ENCODE results near the gene ZNF528.

The ZNF528 gene

DNA sequence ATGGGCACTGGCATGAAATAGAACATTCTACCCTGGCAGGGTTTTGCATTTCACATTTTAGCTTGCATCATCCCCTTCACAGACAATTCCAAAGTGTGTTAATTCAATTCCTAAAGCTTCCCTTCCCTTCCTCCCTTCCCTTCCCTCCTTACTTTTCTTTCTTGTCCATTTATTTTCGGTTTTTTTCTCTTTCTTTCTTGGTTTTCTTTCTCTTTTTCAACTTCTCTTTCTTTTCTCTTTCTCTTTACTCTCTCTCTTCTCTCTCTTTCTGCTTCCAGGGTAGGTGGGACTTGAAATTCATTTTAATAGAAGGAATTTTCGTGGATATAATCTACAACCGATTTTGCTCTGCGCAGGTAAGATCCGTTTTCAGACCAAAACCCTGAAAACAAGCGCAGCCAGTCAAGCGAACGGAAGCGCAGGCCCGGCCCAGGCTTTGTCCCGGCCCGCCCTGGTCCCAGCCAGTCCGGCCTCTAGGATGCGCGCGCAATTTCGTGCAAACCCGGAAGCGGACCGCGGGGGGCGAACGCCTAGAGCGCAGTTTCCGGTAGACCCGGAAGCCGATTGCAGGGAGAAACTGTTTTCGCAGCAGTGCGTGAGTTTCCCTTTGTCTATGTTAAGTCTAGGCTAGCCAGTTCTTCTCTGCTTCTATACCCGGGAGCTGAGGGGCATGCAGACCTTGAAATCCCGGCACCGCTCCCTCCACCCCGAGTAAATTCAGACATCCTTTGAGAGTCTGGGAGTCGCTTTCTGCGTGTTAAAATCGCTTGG lies at the start of gene ZNF528:
ZNF528 (plus strand) TSS at position 540 of the 771 bp plus-strand sequence. CDS start 4,165 bp downstream, outside the sequence.
- DNase-seq (ENCODE audit: low read depth in 1 of 2, low spot score in 1 of 2), result peak; percentile 88 to 93

DNA sequence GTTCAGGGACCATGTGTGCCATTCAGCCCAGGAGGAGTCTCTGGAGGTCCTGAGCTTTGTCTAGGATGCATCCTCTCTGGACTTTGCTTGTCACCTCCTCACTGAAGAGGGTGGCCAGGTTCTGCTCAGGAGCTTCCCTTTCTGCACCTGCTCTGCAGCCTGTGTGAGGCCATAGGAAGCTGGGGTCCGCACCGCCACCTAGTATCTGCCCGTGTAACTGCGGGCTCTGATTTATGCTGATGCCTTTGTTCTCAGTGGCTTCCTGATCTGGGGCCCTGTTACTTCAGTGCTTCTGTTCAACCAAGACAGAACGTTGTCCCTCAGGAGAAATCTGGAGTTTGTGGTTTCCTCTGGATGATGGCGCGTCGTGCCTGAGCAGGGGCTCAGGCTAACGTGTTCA lies 46.1 kb upstream of the ZNF528 start:
- DNase-seq (ENCODE audit: low read depth in 1 of 2, low spot score in 1 of 2), result no peak

DNA sequence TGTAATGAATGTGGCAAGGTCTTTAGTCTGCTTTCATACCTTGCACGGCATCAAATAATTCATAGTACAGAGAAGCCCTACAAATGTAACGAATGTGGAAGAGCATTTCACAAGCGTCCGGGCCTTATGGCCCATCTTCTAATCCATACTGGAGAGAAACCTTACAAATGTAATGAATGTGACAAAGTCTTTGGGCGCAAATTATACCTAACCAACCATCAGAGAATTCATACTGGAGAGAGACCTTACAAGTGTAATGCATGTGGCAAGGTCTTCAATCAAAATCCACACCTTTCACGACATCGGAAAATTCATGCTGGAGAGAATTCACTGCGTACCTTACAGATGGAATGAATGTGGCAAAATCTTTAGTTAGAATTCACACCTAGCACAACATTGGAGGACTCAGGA lies 31.2 kb upstream of the ZNF528 start:
- DNase-seq (ENCODE audit: low read depth in 1 of 2, low spot score in 1 of 2), result no peak

DNA sequence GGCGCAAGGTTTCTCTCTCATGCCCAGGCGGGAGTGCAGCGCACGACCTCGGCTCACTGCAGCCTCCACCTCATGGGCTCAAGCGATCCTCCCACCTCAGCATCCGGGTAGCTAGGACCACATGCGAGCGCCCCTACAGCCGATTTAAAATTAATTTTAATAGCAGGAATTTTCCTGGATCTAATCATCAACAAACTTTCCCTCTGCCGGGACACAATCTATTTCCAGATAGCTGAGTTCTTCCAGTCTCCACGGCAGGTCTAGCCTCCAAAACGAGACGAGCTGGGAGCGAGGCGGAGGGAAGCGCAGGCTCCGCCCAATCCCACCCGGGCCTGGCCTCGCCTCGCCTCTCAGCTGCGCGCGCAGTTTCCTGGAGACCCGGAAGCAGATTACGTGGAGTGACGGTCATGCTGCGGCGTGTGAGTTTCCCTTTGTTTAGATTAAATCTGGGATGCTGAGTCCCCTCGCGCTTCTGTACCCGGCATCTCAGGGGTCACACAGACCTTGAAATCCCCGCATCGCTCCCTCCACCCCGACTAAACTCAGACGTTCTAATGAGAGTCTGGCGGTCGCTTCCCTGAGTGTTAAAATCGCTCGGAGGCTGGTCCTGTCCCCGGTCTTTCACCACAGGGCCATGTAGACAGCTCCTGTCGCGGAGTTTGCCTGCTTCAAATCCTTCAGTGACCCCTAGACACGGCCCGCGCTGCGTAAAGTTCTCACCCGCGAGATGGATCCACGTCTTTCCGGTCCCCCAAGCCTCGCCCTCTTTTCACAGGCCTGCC lies 27.9 kb upstream of the ZNF528 start, which contains the start of gene ZNF880:
ZNF880 (plus strand) TSS at position 365 of the 782 bp plus-strand sequence; CDS start at position 408, 43 bp downstream.
- DNase-seq (ENCODE audit: low read depth in 1 of 2, low spot score in 1 of 2), result peak; percentile 81 to 84

DNA sequence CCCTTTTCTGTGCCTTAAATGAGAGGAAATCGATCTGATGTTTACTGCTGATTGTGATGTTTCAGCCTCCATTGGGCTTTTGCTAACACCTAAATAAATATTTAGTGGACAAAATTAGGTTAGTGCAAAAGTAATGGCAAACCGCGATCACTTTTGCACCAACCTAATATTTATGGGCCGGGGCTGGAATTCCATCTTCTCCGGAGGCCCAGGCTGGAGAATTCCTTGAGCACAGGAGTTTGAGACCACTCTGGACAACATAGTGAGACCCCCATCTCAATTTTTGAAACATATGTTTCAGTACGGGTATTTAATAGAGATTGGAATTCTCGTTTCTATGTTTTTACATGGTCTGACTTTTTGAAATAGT lies 27.3 kb upstream of the ZNF528 start:
- DNase-seq (ENCODE audit: low read depth in 1 of 2, low spot score in 1 of 2), result no peak

DNA sequence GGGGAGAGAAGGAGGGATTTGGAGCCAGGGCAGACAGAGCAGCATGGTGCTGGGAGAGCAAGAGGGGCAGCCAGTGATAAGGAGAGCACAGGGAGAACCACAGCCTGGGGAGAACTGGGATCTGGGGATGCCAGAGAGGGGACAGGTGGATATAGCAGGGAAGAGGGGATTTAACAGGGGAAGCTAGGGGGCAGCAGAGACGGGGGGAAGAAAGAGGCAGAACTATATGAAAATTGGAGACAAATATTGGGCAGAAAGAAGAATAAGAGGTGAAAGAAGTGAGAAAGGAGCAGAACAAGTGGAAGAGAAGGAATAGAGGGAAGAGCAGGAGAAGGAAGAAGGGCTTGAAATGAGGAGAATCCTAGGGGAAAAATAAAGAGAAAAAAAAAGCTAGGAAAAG lies 6.5 kb upstream of the ZNF528 start:
- DNase-seq (ENCODE audit: low read depth in 1 of 2, low spot score in 1 of 2), result no peak

DNA sequence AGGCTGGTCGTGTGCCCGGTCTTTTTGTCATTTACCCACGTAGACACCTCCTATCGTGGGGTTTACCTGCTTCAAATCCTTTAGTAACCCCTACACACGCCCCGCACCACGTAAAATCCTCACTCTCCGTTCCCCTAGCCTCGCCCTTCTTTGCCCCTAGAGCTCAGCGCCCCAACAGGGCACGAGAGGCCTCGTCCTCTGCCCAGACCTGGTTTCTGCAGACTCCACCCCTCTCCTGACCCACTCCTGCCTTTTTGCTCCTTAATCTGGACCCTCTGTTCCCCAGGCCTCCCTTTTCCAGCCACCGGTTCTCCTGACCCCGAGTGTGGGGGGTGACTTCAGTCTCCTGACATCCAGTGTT lies 412 bp downstream of the ZNF528 start:
- no peak for DNase-seq (ENCODE audit: low read depth in 1 of 2, low spot score in 1 of 2)

DNA sequence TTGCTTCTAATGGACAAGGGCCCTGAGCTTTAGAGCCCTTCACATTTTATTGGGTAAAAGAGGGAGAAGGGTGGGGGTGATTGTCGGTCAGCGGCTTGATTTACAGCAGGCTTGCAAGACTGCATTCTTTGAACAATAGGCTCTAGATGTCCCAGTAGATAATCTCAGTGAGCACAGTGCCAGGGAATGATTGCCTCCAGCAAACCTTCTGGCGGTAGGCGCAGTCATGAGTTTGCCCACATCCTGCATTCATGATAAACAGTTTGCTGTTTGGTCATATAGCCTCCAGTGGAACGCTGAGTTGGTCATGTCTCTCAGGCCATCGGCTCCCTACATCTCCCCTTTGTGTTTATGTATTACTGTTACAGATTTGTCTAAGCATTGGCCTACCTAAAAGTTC lies 12.6 kb downstream of the ZNF528 start:
- no peak for DNase-seq (ENCODE audit: low read depth in 1 of 2, low spot score in 1 of 2)

DNA sequence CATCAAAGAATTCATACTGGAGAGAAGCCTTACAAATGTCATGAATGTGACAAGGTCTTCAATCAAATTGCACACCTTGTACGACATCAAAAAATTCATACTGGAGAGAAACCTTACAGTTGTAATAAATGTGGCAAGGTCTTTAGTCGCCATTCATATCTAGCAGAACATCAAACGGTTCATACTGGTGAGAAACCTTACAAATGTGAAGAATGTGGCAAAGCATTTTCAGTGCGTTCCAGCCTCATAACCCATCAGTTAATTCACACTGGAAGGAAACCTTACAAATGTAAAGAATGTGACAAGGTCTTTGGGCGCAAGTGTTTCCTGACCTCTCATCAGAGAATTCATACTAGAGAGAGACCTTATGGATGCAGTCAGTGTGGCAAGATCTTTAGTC lies 18.1 kb downstream of the ZNF528 start:
- no peak for DNase-seq (ENCODE audit: low read depth in 1 of 2, low spot score in 1 of 2)

DNA sequence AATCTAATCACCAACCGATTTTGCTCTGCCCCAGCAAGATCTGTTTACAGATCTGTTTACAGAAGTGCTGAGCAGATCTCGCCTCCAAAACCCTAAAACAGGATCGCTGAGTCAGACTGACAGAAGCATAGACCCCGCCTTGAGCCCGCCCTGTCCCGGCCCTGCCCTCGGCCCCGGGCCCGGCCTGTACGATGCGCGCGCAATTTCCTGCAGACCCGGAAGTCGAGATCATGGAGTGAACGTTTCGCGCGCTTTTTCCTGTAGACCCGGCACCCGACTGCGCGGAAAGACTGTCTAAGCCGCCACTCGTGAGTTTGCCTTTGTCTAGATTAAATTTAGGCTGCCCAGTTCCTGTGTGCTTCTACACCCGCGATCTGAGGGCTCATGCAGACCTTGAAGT lies 31.3 kb downstream of the ZNF528 start, which contains the start of gene ZNF534:
ZNF534 (plus strand) TSS at position 212 of the 400 bp plus-strand sequence. CDS start 2,327 bp downstream, outside the sequence.
- no peak for DNase-seq (ENCODE audit: low read depth in 1 of 2, low spot score in 1 of 2)

DNA sequence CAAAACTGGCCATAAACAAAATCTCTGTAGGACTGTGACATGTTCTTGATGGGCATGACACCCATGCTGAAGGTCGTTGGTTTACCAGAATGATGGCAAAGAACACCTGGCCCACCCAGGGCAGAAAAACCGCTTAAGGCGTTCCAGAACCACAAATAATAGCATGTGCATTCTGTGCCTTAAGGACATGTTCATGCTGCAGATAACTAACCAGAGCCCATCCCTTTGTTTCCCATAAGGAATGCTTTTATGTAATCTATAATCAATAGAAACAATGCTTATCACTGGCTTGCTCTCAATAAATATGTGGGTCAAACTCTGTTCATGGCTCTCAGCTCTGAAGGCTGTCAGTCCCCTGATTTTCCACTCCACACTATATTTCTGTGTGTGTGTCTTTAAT lies 44.5 kb downstream of the ZNF528 start:
- no peak for DNase-seq (ENCODE audit: low read depth in 1 of 2, low spot score in 1 of 2)

DNA sequence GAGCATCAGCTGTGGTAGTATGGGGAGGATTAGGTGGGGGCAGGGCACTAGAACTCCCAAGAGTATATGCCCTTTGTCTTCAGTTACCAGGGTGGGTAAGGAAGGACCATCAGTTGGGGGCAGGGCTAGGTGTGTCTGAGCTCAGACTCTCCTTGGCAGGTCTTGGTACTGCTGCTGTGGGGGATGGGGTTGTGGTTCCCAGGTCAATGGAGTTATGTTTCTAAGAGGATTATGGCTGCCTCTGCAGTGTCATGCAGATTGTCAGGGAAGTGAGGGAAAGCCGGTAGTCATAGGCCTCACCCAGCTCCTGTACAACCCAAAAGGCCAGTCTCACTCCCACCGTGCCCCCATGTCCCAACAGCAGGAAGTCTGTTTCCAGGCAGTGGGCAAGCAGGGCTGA lies 46.9 kb downstream of the ZNF528 start:
- no peak for DNase-seq (ENCODE audit: low read depth in 1 of 2, low spot score in 1 of 2)

DNA sequence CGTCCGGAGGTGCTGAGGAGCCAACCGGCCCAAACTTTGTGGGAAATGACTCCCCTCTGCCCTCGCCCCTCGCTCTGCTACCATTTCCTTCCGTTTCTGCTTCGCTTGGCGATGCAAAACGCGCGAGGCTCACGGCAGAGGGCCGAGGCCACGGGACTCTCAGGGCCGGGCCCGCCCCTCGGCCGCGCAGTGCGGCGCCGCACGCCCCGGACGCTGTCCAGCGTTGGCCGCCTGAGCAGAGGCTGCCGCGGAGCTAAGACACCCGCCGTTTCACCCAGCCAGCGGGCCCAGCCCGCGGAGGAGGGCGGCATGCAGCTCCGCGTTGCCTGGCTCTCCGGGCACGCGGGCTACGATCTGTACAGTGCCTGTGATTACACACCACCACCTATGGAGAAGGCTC lies 53.6 kb downstream of the ZNF528 start:
- DNase-seq (ENCODE audit: low read depth in 1 of 2, low spot score in 1 of 2), result no peak

DNA sequence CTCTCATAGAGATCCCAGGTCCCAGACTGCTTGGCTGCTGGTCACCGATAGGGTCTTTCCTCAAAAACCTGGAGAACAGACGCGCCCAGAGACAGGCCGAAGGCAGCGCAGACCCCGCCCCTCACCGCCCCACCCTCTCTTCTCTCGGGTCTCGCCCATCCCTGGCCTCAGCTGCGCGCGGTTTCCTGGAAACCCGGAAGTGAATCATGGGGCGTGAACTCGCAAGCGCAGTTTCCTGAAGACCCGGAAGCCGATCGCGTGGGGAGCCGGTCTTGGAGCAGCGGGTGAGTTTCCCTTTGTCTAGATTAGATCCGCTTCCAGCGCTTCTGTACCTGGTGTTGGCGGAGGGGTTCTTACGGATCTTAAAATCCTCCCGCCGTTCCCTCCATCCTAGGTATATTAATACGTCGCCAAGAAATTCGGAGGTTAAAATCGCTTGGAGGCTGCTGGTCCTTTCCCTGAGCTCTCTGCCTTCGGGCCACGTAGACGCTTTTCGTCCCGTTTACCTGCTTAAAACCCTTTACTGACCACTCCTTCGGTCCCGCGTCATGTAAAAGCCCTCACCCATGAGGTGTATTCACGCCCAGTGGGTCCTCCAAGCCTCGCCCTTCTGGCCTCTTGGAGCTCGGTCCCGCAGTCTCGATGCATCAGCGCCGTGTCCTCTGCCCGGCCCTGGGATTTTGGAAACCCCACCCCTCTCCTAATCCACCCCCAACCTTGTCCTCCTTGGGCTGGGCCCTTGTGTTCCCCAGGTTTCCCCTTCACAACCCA lies 55.9 kb downstream of the ZNF528 start, which contains the start of gene ZNF578:
ZNF578 (plus strand) TSS at position 230 of the 771 bp plus-strand sequence. CDS start 48,293 bp downstream, outside the sequence.
- DNase-seq (ENCODE audit: low read depth in 1 of 2, low spot score in 1 of 2), result peak; percentile 12 to 45

DNA sequence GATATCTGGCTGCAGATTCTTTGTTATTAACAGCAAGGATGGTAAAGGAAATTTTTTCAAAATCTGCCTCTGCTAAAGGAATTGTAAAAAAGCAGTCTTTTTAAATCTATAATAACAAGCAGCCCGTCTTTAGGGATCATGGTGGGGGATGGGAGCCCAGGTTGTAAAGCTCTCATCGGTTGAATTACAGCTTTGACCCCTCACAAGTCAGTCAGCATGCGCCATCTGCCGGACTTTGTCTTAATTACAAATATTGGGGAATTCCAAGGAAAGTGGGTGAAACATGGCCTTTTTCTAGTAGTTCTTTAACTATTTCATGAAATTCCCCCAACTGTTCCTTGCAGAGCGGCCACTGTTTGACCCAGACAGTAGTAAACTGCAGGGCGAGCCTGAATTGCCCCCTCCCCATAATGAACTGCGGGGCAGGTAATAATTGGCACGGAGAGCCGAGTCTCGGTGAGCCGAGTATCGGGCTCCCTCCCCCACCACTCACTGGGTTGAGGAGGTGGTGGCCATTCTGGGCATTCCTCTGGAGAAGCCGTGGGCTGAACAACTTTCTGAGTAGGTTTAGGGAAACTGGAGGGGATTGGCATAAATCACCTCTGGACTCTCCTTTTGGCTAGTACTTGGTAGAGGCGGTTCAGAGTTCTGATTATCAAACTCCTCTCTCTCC lies 67.3 kb downstream of the ZNF528 start:
- no peak for DNase-seq (ENCODE audit: low read depth in 1 of 2, low spot score in 1 of 2)
